Uterus (tissue), 2 donors: ENCODE results near the gene THEM4.

Experiments used
- CTCF ChIP-seq, 4 experiments: fragments of 200-600 bp in 2 of 4; fragments of 450-650 bp in 2 of 4; sonication (generic) in 2 of 4; IDR thresholded peaks; one replicate each; pipeline ENCODE4 v1.5.1; 2016 to 2019; ENCODE audit warnings: antibody characterized with exemption in 4 of 4, mild to moderate bottlenecking in 2 of 4, moderate library complexity in 1 of 4
- POLR2A ChIP-seq, 2 donors: fragments of 450-650 bp; IDR thresholded peaks; one replicate each; pipeline ENCODE4 v1.6.1; 2016; ENCODE audit warnings: antibody characterized with exemption in 2 of 2, mild to moderate bottlenecking in 1 of 2, moderate library complexity in 1 of 2

- no peak for TF ChIP-seq CTCF (IDR thresholded peaks at IDR 0.05)
- TF ChIP-seq POLR2A (IDR thresholded peaks at IDR 0.05), result no peak
Measured at GRCh38 chr1:151834239-151834638, 75.1 kb downstream of the THEM4 start.
